HFF-Myc (cell line): ENCODE results near the gene ASIC1.

Experiments
- DNase-seq: peaks from one replicate; pipeline ENCODE4 v3.0.0-alpha.2; 2011; ENCODE audit warnings: low read depth; ENCODE audit errors: extremely low read depth
- H3K4me3 ChIP-seq: replicated peaks from 2 replicates; pipeline ENCODE4 v1.5.1; 2011; ENCODE audit warnings: low read depth, mild to moderate bottlenecking, control low read depth, low read length
- TF ChIP-seq, protein P1 (sequence below): IDR thresholded peaks from 2 replicates; pipeline ENCODE4 v1.5.1; 2012; ENCODE audit warnings: mild to moderate bottlenecking, low read depth, low read length, control low read depth; ENCODE audit errors: missing control alignments

ASIC1 gene

DNA sequence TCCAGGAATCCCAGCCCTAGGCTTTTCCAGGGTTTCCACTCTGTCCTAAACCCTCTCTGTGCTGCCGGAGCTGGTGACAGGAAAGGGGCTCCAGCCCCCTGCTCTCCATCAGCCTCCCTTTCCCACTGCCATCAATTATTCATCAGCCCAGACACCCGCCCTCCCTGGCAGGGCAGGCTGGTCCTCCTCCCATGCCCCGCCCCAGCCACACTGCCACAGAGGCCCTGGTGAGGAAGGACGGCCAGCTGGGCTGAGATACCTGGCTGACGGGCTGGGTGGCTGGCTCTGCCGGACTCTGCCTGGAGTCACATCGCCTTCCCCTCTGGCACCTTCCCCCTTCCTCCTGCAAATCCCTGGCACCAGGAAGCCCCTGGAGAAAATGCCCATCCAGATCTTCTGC is 15.8 kb downstream of the ASIC1 start:
- no peak overlapping the region for H3K4me3 ChIP-seq

DNA sequence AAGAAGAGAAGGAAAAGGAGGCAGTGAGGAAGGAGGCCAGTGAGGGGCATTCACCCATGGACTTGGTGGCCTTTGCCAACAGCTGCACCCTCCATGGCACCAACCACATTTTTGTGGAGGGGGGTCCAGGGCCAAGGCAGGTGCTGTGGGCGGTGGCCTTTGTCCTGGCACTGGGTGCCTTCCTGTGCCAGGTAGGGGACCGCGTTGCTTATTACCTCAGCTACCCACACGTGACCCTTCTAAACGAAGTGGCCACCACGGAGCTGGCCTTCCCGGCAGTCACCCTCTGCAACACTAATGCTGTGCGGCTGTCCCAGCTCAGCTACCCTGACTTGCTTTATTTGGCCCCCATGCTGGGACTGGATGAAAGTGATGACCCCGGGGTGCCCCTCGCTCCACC is 16.3 kb downstream of the ASIC1 start:
- TF ChIP-seq, protein P1, sequence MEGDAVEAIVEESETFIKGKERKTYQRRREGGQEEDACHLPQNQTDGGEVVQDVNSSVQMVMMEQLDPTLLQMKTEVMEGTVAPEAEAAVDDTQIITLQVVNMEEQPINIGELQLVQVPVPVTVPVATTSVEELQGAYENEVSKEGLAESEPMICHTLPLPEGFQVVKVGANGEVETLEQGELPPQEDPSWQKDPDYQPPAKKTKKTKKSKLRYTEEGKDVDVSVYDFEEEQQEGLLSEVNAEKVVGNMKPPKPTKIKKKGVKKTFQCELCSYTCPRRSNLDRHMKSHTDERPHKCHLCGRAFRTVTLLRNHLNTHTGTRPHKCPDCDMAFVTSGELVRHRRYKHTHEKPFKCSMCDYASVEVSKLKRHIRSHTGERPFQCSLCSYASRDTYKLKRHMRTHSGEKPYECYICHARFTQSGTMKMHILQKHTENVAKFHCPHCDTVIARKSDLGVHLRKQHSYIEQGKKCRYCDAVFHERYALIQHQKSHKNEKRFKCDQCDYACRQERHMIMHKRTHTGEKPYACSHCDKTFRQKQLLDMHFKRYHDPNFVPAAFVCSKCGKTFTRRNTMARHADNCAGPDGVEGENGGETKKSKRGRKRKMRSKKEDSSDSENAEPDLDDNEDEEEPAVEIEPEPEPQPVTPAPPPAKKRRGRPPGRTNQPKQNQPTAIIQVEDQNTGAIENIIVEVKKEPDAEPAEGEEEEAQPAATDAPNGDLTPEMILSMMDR, result no peak
- no peak overlapping the region for H3K4me3 ChIP-seq
- no peak for DNase-seq

More for the DNA sequence above, 15.8 kb downstream of the ASIC1 start:
- TF ChIP-seq, protein P1, result no peak
- no peak for DNase-seq

DNA sequence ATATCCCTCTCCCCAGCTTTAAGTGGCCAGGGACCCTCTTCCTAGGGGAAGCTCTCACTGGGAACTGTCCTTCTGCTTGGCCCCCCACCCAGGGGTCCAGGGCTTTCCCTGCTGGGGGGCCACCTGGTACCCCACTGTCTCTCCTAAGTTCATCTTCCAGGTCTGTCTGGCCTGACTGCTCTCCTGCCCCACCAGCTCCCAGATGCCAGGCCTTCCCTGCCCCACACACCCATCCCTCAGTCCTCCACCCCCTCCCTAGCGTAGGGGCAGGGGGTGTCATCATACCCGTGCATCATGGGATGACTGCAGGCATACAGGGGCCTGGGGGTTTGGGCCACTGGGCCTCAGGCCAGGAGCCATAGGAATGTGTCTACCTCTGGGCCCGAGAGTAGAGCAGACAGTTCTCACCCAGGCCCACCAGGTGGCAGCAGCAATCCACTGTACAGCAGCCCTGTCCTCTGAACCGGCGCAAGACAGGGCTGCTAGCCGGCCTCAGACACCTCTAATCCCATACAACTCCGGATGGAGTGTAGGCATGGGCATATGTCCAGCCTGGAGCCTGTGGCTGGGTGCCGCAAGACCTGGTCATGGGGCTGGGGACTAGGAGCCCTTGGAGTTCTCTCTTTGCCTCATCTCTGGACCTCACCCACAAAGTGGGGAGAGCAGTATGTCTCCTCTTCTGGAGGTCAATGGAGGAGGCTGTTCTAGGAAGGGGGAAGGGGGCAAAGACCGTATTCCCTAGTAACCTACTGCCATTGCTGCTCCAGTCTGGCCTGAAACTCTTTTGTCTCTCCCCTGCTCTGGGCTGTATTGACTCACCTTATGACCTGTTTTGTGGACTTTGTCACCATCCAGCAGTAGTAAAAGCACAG is 17.8 kb downstream of the ASIC1 start:
- TF ChIP-seq, protein P1, result peak; percentile 91
- DNase-seq, result peak; percentile 67
- no peak overlapping the region for H3K4me3 ChIP-seq

DNA sequence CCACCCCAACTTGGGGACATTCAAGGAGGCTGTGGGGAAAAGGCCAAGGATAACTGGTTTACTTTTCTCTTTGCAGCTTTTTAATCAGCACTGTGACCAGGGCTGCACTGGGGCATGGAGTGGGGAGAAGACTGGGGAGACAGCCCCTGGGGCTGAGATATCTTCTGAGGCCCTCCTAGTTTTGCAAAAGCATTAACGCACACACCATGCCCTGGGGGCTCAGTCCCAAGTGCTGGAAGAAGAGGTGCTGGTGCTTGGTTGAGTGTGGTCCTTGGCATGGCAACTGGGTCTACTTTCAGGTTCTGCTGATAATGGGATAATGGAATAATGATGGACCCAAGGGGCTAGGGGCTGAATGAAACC is 18.4 kb downstream of the ASIC1 start:
- no peak for DNase-seq
- TF ChIP-seq, protein P1, result no peak
- H3K4me3 ChIP-seq, result no peak overlapping the region

DNA sequence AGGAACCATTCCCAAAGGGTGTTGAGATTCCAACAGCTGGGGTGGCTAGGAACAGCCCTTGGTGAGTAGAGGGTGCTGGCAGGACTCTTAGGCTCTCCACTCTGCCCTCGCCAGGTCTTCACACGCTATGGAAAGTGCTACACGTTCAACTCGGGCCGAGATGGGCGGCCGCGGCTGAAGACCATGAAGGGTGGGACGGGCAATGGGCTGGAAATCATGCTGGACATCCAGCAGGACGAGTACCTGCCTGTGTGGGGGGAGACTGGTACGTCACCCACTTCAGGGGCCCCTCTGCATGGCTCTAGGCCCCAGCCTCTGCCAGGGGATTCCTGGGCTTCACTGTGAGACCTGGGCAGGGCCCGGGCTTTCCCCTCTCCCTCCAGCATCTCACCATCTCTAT is 19.7 kb downstream of the ASIC1 start:
- H3K4me3 ChIP-seq, result no peak overlapping the region
- TF ChIP-seq, protein P1, result no peak
- no peak for DNase-seq

DNA sequence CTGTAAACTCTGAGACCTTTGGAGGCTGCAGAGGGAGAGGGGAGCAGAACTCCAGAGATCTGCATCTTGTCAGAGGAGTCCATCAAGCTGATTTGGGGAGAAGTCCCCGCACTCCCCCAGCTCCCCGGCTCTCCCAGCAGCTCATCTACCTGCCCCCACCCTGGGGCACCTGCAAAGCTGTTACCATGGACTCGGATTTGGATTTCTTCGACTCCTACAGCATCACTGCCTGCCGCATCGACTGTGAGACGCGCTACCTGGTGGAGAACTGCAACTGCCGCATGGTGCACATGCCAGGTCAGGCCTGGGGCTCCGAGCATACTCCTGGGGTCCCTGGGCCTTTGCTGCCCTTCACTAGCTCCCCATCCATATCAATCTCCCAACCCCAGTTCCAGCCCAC is 20.9 kb downstream of the ASIC1 start:
- TF ChIP-seq, protein P1, result no peak
- no peak for DNase-seq
- H3K4me3 ChIP-seq, result no peak overlapping the region

DNA sequence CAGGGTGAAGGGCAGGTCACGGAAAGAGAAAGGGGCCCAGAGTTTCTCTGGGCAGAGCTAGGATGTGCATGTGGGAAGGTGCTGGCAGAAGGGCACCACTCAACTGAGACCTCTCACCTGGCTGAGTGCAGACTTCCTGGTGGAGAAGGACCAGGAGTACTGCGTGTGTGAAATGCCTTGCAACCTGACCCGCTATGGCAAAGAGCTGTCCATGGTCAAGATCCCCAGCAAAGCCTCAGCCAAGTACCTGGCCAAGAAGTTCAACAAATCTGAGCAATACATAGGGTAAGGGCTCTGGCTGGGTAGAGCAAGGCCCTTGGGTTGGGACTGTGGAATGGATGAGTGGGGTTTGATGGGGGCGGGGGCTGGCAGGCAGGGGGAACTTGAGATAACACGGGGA is 22.4 kb downstream of the ASIC1 start:
- no peak overlapping the region for H3K4me3 ChIP-seq
- TF ChIP-seq, protein P1, result no peak
- DNase-seq, result no peak
